H1 (cell line): ENCODE measurements around the gene TMEM59L. TPM values are rescaled to one million over a fixed set of nuclear protein-coding genes. Genes with fewer than 3 reads are reported as not detected.

ENCODE experiments used
- POLR2A ChIP-seq, 2 experiments: IDR thresholded peaks; 1 replicate in 1 of 2; 2 replicates in 1 of 2; pipeline ENCODE4 v1.6.1; 2011; ENCODE audit warnings: low read depth in 2 of 2, low read length in 2 of 2, mild to moderate bottlenecking in 2 of 2; ENCODE audit errors: control extremely low read depth in 1 of 2
- RFX5 ChIP-seq: IDR thresholded peaks from 2 replicates; pipeline ENCODE4 v1.6.1; 2011; ENCODE audit warnings: low read depth, low read length, improper control_type of control experiment, borderline replicate concordance
- polyA plus RNA-seq, 7 experiments: library from polyadenylated mRNA; depleted of rRNA in 3 of 7; stranded (reverse) in 5 of 7; unstranded in 2 of 7; fragments of >200 nt in 5 of 7; fragments of 200-250 nt in 2 of 7; gene quantifications; 1 replicate in 5 of 7; 2 replicates in 1 of 7; 4 replicates in 1 of 7; pipeline versions ENCODE4 v1.2.1 to v1.2.3, GENCODE V29; 2011 to 2013; ENCODE audit warnings: missing spikeins in 2 of 7, mixed read lengths in 2 of 7
- total RNA-seq: library from RNA; stranded (reverse); fragmentation: NEBNext Ultra II Directional; extraction: Animal tissue kit (Norgen Biotek cat#: 25700); gene quantifications from 2 replicates; pipeline ENCODE4 v1.2.1, GENCODE V29; 2021

The TMEM59L gene
- total and polyA plus RNA-seq, 2 of the 8 experiments (the other 6 are each of a cell fraction or from before 2014, with no cell fraction given) = 4.0 to 12.2 TPM

GRCh38 chr19:18660939-18661670, 48.4 kb downstream of the TMEM59L start (continued):
- no peak for TF ChIP-seq POLR2A (IDR thresholded peaks at IDR 0.05; ENCODE audit: control extremely low read depth in 1 of 2, low read depth in 2 of 2, low read length in 2 of 2)
- TF ChIP-seq RFX5 = no peak
